ENCODE results near the gene CLSTN1.

Gene CLSTN1

DNA sequence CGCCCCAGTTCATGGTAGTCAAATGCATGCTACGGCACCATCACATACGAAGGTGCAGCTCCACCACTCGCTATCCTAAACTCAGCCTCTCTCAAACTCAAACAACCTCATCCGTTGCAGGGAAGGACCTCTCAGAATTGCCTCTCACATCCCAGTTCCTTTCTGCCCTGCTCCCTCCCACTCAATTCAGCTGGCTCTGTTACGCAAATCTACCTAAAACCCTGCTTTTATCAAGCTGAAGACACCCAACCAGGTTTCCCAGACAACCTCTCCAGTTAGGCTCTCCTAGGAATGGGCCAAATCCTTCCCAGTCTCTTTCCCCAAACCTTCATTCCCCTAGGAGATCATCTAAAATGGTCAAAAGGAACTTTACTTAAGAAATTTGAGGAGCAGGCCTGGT is 62.9 kb downstream of the CLSTN1 start:
- H3K9ac ChIP-seq, result no peak overlapping the region
- H3K4me3 ChIP-seq (ENCODE audit: low read depth, low read length), result no peak overlapping the region
- H3K27ac ChIP-seq, result no peak overlapping the region
- H3K4me1 ChIP-seq, result no peaks in the 10 kb centered on the region
- H3K4me2 ChIP-seq (ENCODE audit: low read length), result no peak overlapping the region
- no peaks in the 10 kb centered on the region for H3K9me3 ChIP-seq (ENCODE audit: control insufficient read depth, low read length)
- peaks cover 2% of the 10 kb centered on the region for H3K79me2 ChIP-seq
- H2AFZ ChIP-seq, result no peak overlapping the region
- no peaks in the 10 kb centered on the region for H3K36me3 ChIP-seq (ENCODE audit: control insufficient read depth, insufficient read depth, low read length)
- TF ChIP-seq, protein P1, sequence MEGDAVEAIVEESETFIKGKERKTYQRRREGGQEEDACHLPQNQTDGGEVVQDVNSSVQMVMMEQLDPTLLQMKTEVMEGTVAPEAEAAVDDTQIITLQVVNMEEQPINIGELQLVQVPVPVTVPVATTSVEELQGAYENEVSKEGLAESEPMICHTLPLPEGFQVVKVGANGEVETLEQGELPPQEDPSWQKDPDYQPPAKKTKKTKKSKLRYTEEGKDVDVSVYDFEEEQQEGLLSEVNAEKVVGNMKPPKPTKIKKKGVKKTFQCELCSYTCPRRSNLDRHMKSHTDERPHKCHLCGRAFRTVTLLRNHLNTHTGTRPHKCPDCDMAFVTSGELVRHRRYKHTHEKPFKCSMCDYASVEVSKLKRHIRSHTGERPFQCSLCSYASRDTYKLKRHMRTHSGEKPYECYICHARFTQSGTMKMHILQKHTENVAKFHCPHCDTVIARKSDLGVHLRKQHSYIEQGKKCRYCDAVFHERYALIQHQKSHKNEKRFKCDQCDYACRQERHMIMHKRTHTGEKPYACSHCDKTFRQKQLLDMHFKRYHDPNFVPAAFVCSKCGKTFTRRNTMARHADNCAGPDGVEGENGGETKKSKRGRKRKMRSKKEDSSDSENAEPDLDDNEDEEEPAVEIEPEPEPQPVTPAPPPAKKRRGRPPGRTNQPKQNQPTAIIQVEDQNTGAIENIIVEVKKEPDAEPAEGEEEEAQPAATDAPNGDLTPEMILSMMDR (IDR thresholded peaks at IDR 0.05), result no peak
- no peaks in the 10 kb centered on the region for H3K27me3 ChIP-seq (ENCODE audit: control insufficient read depth, insufficient read depth, low read length)

GRCh38 chr1:9759939-9760338 is 63.8 kb downstream of the CLSTN1 start:
- Histone ChIP-seq H3K79me2 (peaks cover 2% of the 10 kb centered on the region), H3K4me3 (ENCODE audit: low read depth, low read length) (no peak overlapping the region), H3K27me3 (ENCODE audit: control insufficient read depth, insufficient read depth, low read length) (no peaks in the 10 kb centered on the region), H3K36me3 (ENCODE audit: control insufficient read depth, insufficient read depth, low read length) (no peaks in the 10 kb centered on the region), H3K9ac (no peak overlapping the region), H3K4me1 (no peaks in the 10 kb centered on the region), H2AFZ (no peak overlapping the region), H3K27ac (no peak overlapping the region), H3K4me2 (ENCODE audit: low read length) (no peak overlapping the region), H3K9me3 (ENCODE audit: control insufficient read depth, low read length) (no peaks in the 10 kb centered on the region)
- TF ChIP-seq, protein P1 (IDR thresholded peaks at IDR 0.05), result no peak

DNA sequence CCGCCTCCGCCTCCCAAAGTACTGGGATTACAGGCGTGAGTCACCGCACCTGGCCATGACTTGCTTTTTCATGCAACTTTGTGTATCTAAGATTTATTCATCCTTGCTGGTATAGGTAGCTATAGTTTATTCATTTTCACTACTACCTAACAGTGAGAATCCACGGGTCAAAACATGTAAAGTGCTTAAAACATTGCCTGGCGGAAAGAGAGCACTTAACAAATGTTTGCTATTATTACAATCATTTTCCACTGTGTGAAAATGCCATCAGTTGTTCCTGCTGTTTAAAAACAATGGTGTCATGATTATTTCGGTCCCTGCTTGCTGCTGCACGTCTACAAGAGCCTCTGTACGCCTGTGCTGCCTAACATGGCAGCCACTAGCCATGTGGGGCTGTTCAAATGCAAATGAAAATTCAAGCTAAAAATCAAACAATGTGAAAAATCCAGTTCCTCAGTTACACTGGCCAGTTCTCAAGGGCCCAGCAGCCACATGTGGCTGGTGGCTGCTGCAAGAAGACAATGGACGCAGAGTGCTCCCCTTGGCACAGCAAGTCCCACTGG is 65.1 kb downstream of the CLSTN1 start:
- Histone ChIP-seq H3K36me3 (ENCODE audit: control insufficient read depth, insufficient read depth, low read length) (no peaks in the 10 kb centered on the region), H3K4me3 (ENCODE audit: low read depth, low read length) (no peak overlapping the region)
- TF ChIP-seq, protein P1 (IDR thresholded peaks at IDR 0.05), result no peak

GRCh38 chr1:9755441-9755995 is 68.2 kb downstream of the CLSTN1 start:
- H3K9ac ChIP-seq, result no peak overlapping the region
- no peaks in the 10 kb centered on the region for H3K79me2 ChIP-seq
- H3K4me1 ChIP-seq, result peaks cover 3% of the 10 kb centered on the region
- no peak overlapping the region for H3K4me3 ChIP-seq (ENCODE audit: low read depth, low read length)
- H3K27me3 ChIP-seq (ENCODE audit: control insufficient read depth, insufficient read depth, low read length), result no peaks in the 10 kb centered on the region
- TF ChIP-seq, protein P1 (IDR thresholded peaks at IDR 0.05), result no peak
- H2AFZ ChIP-seq, result no peak overlapping the region
- H3K27ac ChIP-seq, result no peak overlapping the region
- H3K4me2 ChIP-seq (ENCODE audit: low read length), result no peak overlapping the region
- no peaks in the 10 kb centered on the region for H3K36me3 ChIP-seq (ENCODE audit: control insufficient read depth, insufficient read depth, low read length)
- no peaks in the 10 kb centered on the region for H3K9me3 ChIP-seq (ENCODE audit: control insufficient read depth, low read length)

More for the DNA sequence above, 65.1 kb downstream of the CLSTN1 start:
- no peaks in the 10 kb centered on the region for H3K4me1 ChIP-seq
- no peaks in the 10 kb centered on the region for H3K27me3 ChIP-seq (ENCODE audit: control insufficient read depth, insufficient read depth, low read length)
- no peak overlapping the region for H3K27ac ChIP-seq
- no peak overlapping the region for H3K4me2 ChIP-seq (ENCODE audit: low read length)
- H3K79me2 ChIP-seq, result peaks cover 2% of the 10 kb centered on the region
- H3K9me3 ChIP-seq (ENCODE audit: control insufficient read depth, low read length), result no peaks in the 10 kb centered on the region
- no peak overlapping the region for H2AFZ ChIP-seq
- H3K9ac ChIP-seq, result no peak overlapping the region

DNA sequence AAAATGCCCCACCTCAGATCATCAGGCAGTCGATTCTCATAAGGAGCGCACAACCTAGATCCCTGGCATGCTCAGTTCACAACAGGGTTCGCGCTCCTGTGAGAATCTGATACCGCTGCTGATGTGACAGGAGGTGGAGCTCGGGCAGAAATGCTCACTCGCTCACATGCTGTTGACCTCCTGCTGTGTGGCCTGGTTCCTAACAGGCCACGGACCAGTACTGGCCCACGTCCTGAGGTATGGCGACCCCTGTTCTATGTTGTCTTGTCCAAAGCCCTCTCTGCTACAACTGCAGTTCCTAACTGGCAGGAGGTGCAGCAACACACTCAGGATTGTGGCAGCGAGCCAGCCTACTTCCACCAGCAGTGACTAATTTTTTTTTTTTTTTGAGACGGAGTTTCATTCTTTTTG is 70.6 kb downstream of the CLSTN1 start:
- Histone ChIP-seq H3K9me3 (ENCODE audit: control insufficient read depth, low read length) (no peaks in the 10 kb centered on the region), H3K79me2 (no peaks in the 10 kb centered on the region), H3K9ac (no peak overlapping the region), H3K36me3 (ENCODE audit: control insufficient read depth, insufficient read depth, low read length) (no peaks in the 10 kb centered on the region), H2AFZ (no peak overlapping the region), H3K27me3 (ENCODE audit: control insufficient read depth, insufficient read depth, low read length) (no peaks in the 10 kb centered on the region), H3K4me2 (ENCODE audit: low read length) (no peak overlapping the region), H3K4me3 (ENCODE audit: low read depth, low read length) (no peak overlapping the region), H3K4me1 (peaks cover 3% of the 10 kb centered on the region), H3K27ac (no peak overlapping the region)
- TF ChIP-seq, protein P1 (IDR thresholded peaks at IDR 0.05), result no peak

Data from parathyroid adenoma (tissue), 2 donors.